Muscle of leg (tissue), 11 donors: ENCODE results near the gene ODAD4. TPM values are rescaled to one million over a fixed set of nuclear protein-coding genes. Genes with fewer than 3 reads are reported as not detected.
A peak's percentile ranks its signal among the peaks of the same experiment; 100 is the strongest.

Source experiments
- DNase-seq: peaks from one replicate; pipeline ENCODE4 v3.0.0; 2013
- H3K27ac ChIP-seq: one replicate; pipeline ENCODE4 v1.5.1; 2013; ENCODE audit warnings: mild to moderate bottlenecking, low read length, control low read depth
- H3K27me3 ChIP-seq: one replicate; pipeline ENCODE4 v1.6.1; 2013; ENCODE audit warnings: low read length; ENCODE audit not compliant: control insufficient read depth, insufficient read depth
- H3K36me3 ChIP-seq: one replicate; pipeline ENCODE4 v1.6.1; 2013; ENCODE audit warnings: low read length; ENCODE audit not compliant: control insufficient read depth, insufficient read depth
- H3K4me1 ChIP-seq: one replicate; pipeline ENCODE4 v1.6.1; 2013; ENCODE audit warnings: low read length; ENCODE audit not compliant: control insufficient read depth, insufficient read depth
- H3K4me3 ChIP-seq: one replicate; pipeline ENCODE4 v1.5.1; 2013; ENCODE audit warnings: low read length, control low read depth
- H3K9me3 ChIP-seq: replicated peaks from 2 replicates; pipeline ENCODE4 v1.6.1; 2013; ENCODE audit warnings: low read depth, low read length; ENCODE audit not compliant: control insufficient read depth
- WGBS: methylation state at CpG from one replicate; pipeline ENCODE4 v1.1.5; 2013; ENCODE audit warnings: missing lambda C conversion rate; ENCODE audit not compliant: insufficient coverage; 5-methylcytosine and 5-hydroxymethylcytosine counted together
- polyA plus RNA-seq, 8 donors: library from polyadenylated mRNA; unstranded; fragments of 120-200 nt; gene quantifications; one replicate each; pipeline versions ENCODE4 v1.2.1 to v1.2.3, GENCODE V29; 2013; ENCODE audit warnings: inconsistent platforms in 1 of 8, low replicate concordance in 1 of 8; ENCODE audit not compliant: insufficient read length in 8 of 8, insufficient read depth in 1 of 8
- total RNA-seq: library from RNA; stranded (reverse); fragments of 120-200 nt; gene quantifications from one replicate; pipeline ENCODE4 v1.2.4, GENCODE V29; 2013

The ODAD4 gene
- total and polyA plus RNA-seq, 9 donors, result 0.44 to 1.9 (median 0.95) TPM

DNA sequence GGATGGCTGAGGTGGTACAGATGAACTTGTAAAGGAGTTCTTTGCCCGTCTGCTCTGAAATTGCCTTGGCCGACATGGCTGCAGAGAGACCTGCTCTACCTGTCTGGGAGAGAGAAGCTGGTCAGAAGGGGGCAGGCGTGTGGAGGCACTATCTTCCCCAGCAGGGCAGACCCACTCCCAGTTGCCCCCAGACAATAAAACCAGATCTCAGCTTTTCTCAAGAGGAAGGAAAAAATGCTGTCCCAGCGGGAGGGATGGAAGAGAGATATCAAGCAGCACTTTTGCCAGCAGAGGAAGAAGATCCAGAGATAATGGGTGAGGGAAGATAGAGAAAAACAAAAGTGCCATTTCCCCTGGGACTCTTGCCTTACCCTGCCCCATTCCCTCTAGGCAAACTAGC lies 16.6 kb upstream of the ODAD4 start:
- Histone ChIP-seq H3K27me3 (no peaks in the 10 kb centered on the region), H3K36me3 (peaks cover 61% of the 10 kb centered on the region), H3K4me3 (no peak overlapping the region), H3K27ac (no peak overlapping the region), H3K4me1 (peaks cover 33% of the 10 kb centered on the region), H3K9me3 (no peaks in the 10 kb centered on the region)
- no CpG with 5 or more reads among the region's 4 CpGs for WGBS
- no peak for DNase-seq

DNA sequence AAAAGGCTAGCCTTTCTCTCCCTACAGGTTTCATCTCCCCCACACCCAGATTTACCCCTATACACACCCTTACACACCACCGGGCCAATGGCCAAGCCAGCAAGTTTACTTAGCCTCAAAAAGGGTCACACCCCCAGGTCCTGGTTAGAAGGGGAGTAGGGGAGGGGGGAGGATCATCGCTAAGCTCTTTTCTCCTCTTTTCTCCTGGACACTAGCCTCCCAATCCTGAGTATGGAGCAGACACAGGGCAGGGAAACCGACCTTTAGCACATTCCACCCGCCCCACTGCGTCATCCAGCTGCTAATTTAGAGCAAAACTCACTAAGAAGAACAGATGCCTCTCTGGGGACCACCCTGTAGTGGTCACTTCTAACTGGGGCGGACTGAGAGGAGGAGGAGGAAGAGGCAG lies 16.1 kb upstream of the ODAD4 start:
- Histone ChIP-seq H3K36me3 (peaks cover 55% of the 10 kb centered on the region), H3K4me3 (no peak overlapping the region), H3K9me3 (no peaks in the 10 kb centered on the region), H3K27me3 (no peaks in the 10 kb centered on the region), H3K4me1 (peaks cover 35% of the 10 kb centered on the region), H3K27ac (no peak overlapping the region)
- peak; percentile 38 for DNase-seq
- no CpG with 5 or more reads among the region's 6 CpGs for WGBS

GRCh38 chr17:41915020-41915419 lies 15.4 kb upstream of the ODAD4 start:
- Histone ChIP-seq H3K4me3 (no peak overlapping the region), H3K4me1 (peaks cover 42% of the 10 kb centered on the region), H3K9me3 (no peaks in the 10 kb centered on the region), H3K27ac (no peak overlapping the region), H3K36me3 (peaks cover 48% of the 10 kb centered on the region), H3K27me3 (no peaks in the 10 kb centered on the region)
- WGBS, result 72% methylated on average over 3 of the region's 5 CpGs
- no peak for DNase-seq

DNA sequence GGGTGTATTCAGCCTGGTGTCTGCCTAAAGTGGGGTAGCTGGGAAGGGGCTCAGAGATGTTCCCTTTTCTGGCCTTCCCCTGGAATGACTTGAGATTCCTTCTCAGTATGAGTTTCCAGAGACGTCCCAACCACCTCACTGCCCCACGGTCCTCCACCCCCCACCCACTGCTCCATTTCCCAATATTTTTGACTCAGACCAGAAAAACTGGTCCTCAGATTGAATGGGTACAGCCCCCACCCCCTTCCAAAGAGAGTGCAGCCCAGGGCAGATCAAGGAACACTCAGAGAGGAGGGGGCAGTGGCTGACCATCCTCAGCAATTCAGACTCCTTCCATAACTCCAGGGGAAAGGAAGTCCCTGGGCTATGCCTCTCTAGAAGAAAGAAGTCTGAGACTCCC lies 14.9 kb upstream of the ODAD4 start:
- no peaks in the 10 kb centered on the region for H3K27me3 ChIP-seq
- no peak overlapping the region for H3K27ac ChIP-seq
- peaks cover 43% of the 10 kb centered on the region for H3K36me3 ChIP-seq
- no peaks in the 10 kb centered on the region for H3K9me3 ChIP-seq
- H3K4me1 ChIP-seq, result peaks cover 43% of the 10 kb centered on the region
- WGBS, result 46% methylated on average over 2 of the region's 2 CpGs
- H3K4me3 ChIP-seq, result no peak overlapping the region
- DNase-seq, result no peak

- peak; percentile 92 for DNase-seq
- H3K27ac ChIP-seq, result peak overlapping the region; percentile 95
- peak overlapping the region; percentile 97 for H3K4me3 ChIP-seq
Measured at GRCh38 chr17:41917192-41917591, 13.2 kb upstream of the ODAD4 start.

GRCh38 chr17:41917679-41918313 lies 12.6 kb upstream of the ODAD4 start:
- WGBS, result under 1% methylated on average over 24 of the region's 26 CpGs
- peak overlapping the region; percentile 95 for H3K27ac ChIP-seq
- H3K4me1 ChIP-seq, result peaks cover 43% of the 10 kb centered on the region
- peak overlapping the region; percentile 97 for H3K4me3 ChIP-seq
- no peaks in the 10 kb centered on the region for H3K27me3 ChIP-seq
- no peaks in the 10 kb centered on the region for H3K9me3 ChIP-seq
- DNase-seq, result peak; percentile 73
- peaks cover 21% of the 10 kb centered on the region for H3K36me3 ChIP-seq

More at GRCh38 chr17:41917192-41917591, 13.2 kb upstream of the ODAD4 start:
- Histone ChIP-seq H3K36me3 (peaks cover 27% of the 10 kb centered on the region), H3K27me3 (no peaks in the 10 kb centered on the region), H3K9me3 (no peaks in the 10 kb centered on the region), H3K4me1 (peaks cover 43% of the 10 kb centered on the region)
- WGBS, result 20% methylated on average over 2 of the region's 4 CpGs

- Histone ChIP-seq H3K27me3 (no peaks in the 10 kb centered on the region), H3K4me1 (peaks cover 43% of the 10 kb centered on the region), H3K4me3 (peak within 1 kb of the TSS; percentile 97), H3K9me3 (no peaks in the 10 kb centered on the region), H3K36me3 (peaks cover 14% of the 10 kb centered on the region), H3K27ac (peak within 1 kb of the TSS; percentile 95)
- peak; percentile 98 for DNase-seq
- WGBS, result under 1% methylated on average over 79 of the region's 80 CpGs
Measured at GRCh38 chr17:41918314-41919164, 11.9 kb upstream of the ODAD4 start, which contains the start of gene ACLY. Gene ACLY, minus strand, starts transcription at chr17:41918951. Its CDS starts 5,078 bp downstream, at chr17:41913873.

GRCh38 chr17:41919165-41919817 lies 11.1 kb upstream of the ODAD4 start:
- peaks cover 43% of the 10 kb centered on the region for H3K4me1 ChIP-seq
- H3K27me3 ChIP-seq, result no peaks in the 10 kb centered on the region
- no peak for DNase-seq
- peaks cover 9% of the 10 kb centered on the region for H3K36me3 ChIP-seq
- H3K27ac ChIP-seq, result peak overlapping the region; percentile 85
- H3K9me3 ChIP-seq, result no peaks in the 10 kb centered on the region
- peak overlapping the region; percentile 97 for H3K4me3 ChIP-seq
- 0% methylated on average over 17 of the region's 33 CpGs for WGBS

DNA sequence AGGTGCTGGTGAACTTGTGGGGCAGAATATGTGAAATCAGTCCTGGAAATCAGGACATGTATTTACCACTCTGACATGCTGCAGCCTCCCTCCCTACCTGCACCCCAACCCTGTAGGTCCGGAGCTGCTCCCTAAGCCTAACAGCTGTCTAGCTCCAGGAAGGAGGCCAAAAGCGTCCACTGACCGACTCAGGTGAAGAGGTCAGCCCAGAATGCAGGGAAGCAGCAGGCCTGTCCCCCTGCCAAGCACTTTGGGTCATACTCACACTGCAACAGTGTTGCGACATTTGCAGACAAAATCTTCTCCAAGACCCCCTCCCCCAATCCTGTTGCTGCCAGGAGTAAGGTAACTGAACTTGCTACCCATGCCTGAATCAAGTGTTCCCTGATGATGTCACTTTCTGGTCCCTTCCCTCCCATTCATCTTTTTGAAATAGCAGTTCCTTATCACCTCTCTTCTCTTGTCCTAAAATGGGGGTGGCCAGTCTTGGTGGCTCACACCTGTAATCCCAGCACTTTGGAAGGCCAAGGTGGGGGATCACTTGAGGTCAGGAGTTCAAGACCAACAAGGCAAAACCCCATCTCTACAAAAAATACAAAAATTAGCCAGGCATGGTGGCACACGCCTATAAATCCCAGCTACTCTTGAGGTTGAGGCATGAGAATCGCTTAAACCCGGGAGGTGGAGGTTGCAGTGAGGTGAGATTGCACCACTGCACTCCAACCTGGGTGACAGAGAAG lies 10.4 kb upstream of the ODAD4 start:
- Histone ChIP-seq H3K27me3 (no peaks in the 10 kb centered on the region), H3K27ac (peak overlapping the region; percentile 85), H3K4me3 (no peak overlapping the region), H3K36me3 (peaks cover 8% of the 10 kb centered on the region), H3K9me3 (no peaks in the 10 kb centered on the region), H3K4me1 (peaks cover 36% of the 10 kb centered on the region)
- 42% methylated on average over 4 of the region's 7 CpGs for WGBS
- peak; percentile 51 for DNase-seq
